Ramos (cell line): Measurements from ENCODE around the gene ZNF576.
"Not testable (repeated sequence)": the region's sequence is repeated elsewhere in the genome, so short reads cannot be mapped to it uniquely, and the experiment has no call there.

ENCODE experiments used
- in situ Hi-C: fragments of 300-500 bp; cut with MboI; formaldehyde crosslinking; loops from one replicate; pipeline ENCODE4 v1.14.3; 2022; ENCODE audit warnings: low sequenced_read_pairs; ENCODE audit not compliant: unreplicated experiment

Gene ZNF576

GRCh38 chr19:43597876-43598275, 1.5 kb downstream of the ZNF576 start:
- in situ Hi-C loops: no loop called here

- in situ Hi-C loops: no loop called here
These were observed 2.2 kb downstream of the ZNF576 start for GRCh38 chr19:43598445-43599240.

GRCh38 chr19:43599635-43600295, 3.4 kb downstream of the ZNF576 start:
- in situ Hi-C loops: no loop called here

- in situ Hi-C loops: not testable (repeated sequence)
These were observed 3.9 kb downstream of the ZNF576 start for GRCh38 chr19:43600326-43600725.

GRCh38 chr19:43605875-43606568, 9.6 kb downstream of the ZNF576 start:
- in situ Hi-C loops: no loop called here

GRCh38 chr19:43606569-43607229, 10.3 kb downstream of the ZNF576 start:
- in situ Hi-C loops: no loop called here

- in situ Hi-C loops: no loop called here
These were observed 11.1 kb downstream of the ZNF576 start for GRCh38 chr19:43607238-43608205.

- in situ Hi-C loops: no loop called here
These were observed 13.5 kb downstream of the ZNF576 start for GRCh38 chr19:43609872-43610271.

GRCh38 chr19:43610493-43610892, 14.1 kb downstream of the ZNF576 start:
- in situ Hi-C loops: no loop called here

GRCh38 chr19:43611788-43612187, 15.4 kb downstream of the ZNF576 start, which contains the start of gene SRRM5:
TSS of gene SRRM5 (plus strand) at chr19:43612088. CDS start at chr19:43612122, 34 bp downstream.
- in situ Hi-C loops: no loop called here

GRCh38 chr19:43612374-43612773, 16.0 kb downstream of the ZNF576 start:
- in situ Hi-C loops: no loop called here

GRCh38 chr19:43616306-43616705, 19.9 kb downstream of the ZNF576 start:
- in situ Hi-C loops: no loop called here

GRCh38 chr19:43616954-43617353, 20.6 kb downstream of the ZNF576 start:
- in situ Hi-C loops: no loop called here

- in situ Hi-C loops: no loop called here
These were observed 22.5 kb downstream of the ZNF576 start for GRCh38 chr19:43618921-43619261.

- in situ Hi-C loops: no loop called here
These were observed 23.1 kb downstream of the ZNF576 start, which contains the start of gene ZNF428 for GRCh38 chr19:43619262-43620060. TSS of gene ZNF428 (minus strand) at chr19:43619629. CDS start at chr19:43614304, 5,325 bp downstream.

- in situ Hi-C loops: no loop called here
These were observed 23.9 kb downstream of the ZNF576 start for GRCh38 chr19:43620061-43621001.

GRCh38 chr19:43622070-43622469, 25.7 kb downstream of the ZNF576 start:
- in situ Hi-C loops: no loop called here

GRCh38 chr19:43622956-43623355, 26.6 kb downstream of the ZNF576 start:
- in situ Hi-C loops: no loop called here
